ENCODE measurements around the gene TPK1.
"Not testable (repeated sequence)": the region's sequence is repeated elsewhere in the genome, so short reads cannot be mapped to it uniquely, and the experiment has no call there.

TPK1 gene

GRCh38 chr7:144629598-144629997 is 206.3 kb downstream of the TPK1 start:
- no peak for DNase-seq (ENCODE audit: low spot score)

GRCh38 chr7:144629011-144629410 is 206.8 kb downstream of the TPK1 start:
- no peak for DNase-seq (ENCODE audit: low spot score)

GRCh38 chr7:144628176-144628575 is 207.7 kb downstream of the TPK1 start:
- no peak for DNase-seq (ENCODE audit: low spot score)

GRCh38 chr7:144622745-144623144 is 213.1 kb downstream of the TPK1 start:
- no peak for DNase-seq (ENCODE audit: low spot score)

GRCh38 chr7:144606261-144606660 is 229.6 kb downstream of the TPK1 start:
- DNase-seq (ENCODE audit: low spot score), result no peak

GRCh38 chr7:144596953-144597352 is 238.9 kb downstream of the TPK1 start:
- no peak for DNase-seq (ENCODE audit: low spot score)

GRCh38 chr7:144594580-144594979 is 241.3 kb downstream of the TPK1 start:
- DNase-seq (ENCODE audit: low spot score), result no peak

GRCh38 chr7:144588559-144589051 is 247.2 kb downstream of the TPK1 start:
- DNase-seq (ENCODE audit: low spot score), result no peak

- DNase-seq (ENCODE audit: low spot score), result no peak
Measured at GRCh38 chr7:144587701-144588100, 248.2 kb downstream of the TPK1 start.

- no peak for DNase-seq (ENCODE audit: low spot score)
Measured at GRCh38 chr7:144584726-144585125, 251.1 kb downstream of the TPK1 start.

GRCh38 chr7:144579687-144580086 is 256.2 kb downstream of the TPK1 start:
- DNase-seq (ENCODE audit: low spot score), result no peak

GRCh38 chr7:144575456-144575855 is 260.4 kb downstream of the TPK1 start:
- DNase-seq (ENCODE audit: low spot score), result no peak

- DNase-seq (ENCODE audit: low spot score), result not testable (repeated sequence)
Measured at GRCh38 chr7:144574753-144575152, 261.1 kb downstream of the TPK1 start.

- no peak for DNase-seq (ENCODE audit: low spot score)
Measured at GRCh38 chr7:144568233-144568632, 267.6 kb downstream of the TPK1 start.

GRCh38 chr7:144565586-144565985 is 270.3 kb downstream of the TPK1 start:
- DNase-seq (ENCODE audit: low spot score), result no peak

- no peak for DNase-seq (ENCODE audit: low spot score)
Measured at GRCh38 chr7:144549861-144550260, 286.0 kb downstream of the TPK1 start.

GRCh38 chr7:144548556-144548955 is 287.3 kb downstream of the TPK1 start:
- no peak for DNase-seq (ENCODE audit: low spot score)

GRCh38 chr7:144547888-144548287 is 288.0 kb downstream of the TPK1 start:
- DNase-seq (ENCODE audit: low spot score), result no peak

- DNase-seq (ENCODE audit: low spot score), result no peak
Measured at GRCh38 chr7:144546782-144547181, 289.1 kb downstream of the TPK1 start.

GRCh38 chr7:144545330-144545729 is 290.5 kb downstream of the TPK1 start:
- DNase-seq (ENCODE audit: low spot score), result no peak

- DNase-seq (ENCODE audit: low spot score), result no peak
Measured at GRCh38 chr7:144534655-144535395, 301.0 kb downstream of the TPK1 start.

- DNase-seq (ENCODE audit: low spot score), result no peak
Measured at GRCh38 chr7:144534196-144534595, 301.7 kb downstream of the TPK1 start.

- no peak for DNase-seq (ENCODE audit: low spot score)
Measured at GRCh38 chr7:144531181-144531580, 304.7 kb downstream of the TPK1 start.

GRCh38 chr7:144529269-144529926 is 306.5 kb downstream of the TPK1 start:
- no peak for DNase-seq (ENCODE audit: low spot score)
